K562 (cell line): Measurements from ENCODE around the gene ODR4. TPM values are rescaled to one million over a fixed set of nuclear protein-coding genes. Genes with fewer than 3 reads are reported as not detected.

Source experiments
- ATAC-seq: fragments of 200-7000 bp; cut with Tn5 transposase; 3 replicates; pipeline ENCODE4 v1.9.1; 2020; ENCODE audit warnings: moderate library complexity
- BruUV-seq: library from RNA; stranded (reverse); fragments of 400-500 nt; replicated peaks from 2 replicates; lab custom pipeline; 2021; lab: Mats Ljungman, UMichigan
- CTCF ChIA-PET: fragments of 300-600 bp; formaldehyde crosslinking; extraction: SDS; loops from one replicate; lab custom pipeline; 2021; ENCODE audit warnings: low intra/inter-chr PET ratio; lab: Yijun Ruan, JAX
- POLR2A ChIA-PET: fragments of 300-600, 350-650 bp; sonication (Branson Sonifier 250); formaldehyde crosslinking; extraction: SDS; loops from one replicate; lab custom pipeline; 2021; ENCODE audit warnings: antibody characterized with exemption, inconsistent platforms; lab: Yijun Ruan, JAX
- DNase-seq, 4 experiments: peaks; one replicate each; pipeline versions ENCODE4 v3.0.0 to v3.0.0-alpha.2; 2011 to 2018; ENCODE audit warnings: low spot score in 3 of 4, mixed read lengths in 3 of 4; ENCODE audit errors: extremely low read depth in 1 of 4
- FAIRE-seq: peaks from 2 replicates; lab custom pipeline; 2011; peaks lifted over from hg19 to GRCh38; lab: Jason Lieb, UNC
- H2AFZ ChIP-seq: 2 replicates; pipeline ENCODE4 v1.6.0; 2011; ENCODE audit warnings: low read depth, low read length, control low read depth, inconsistent platforms
- H3K27ac ChIP-seq: fragments of 200-600 bp; 3 replicates; pipeline ENCODE4 v1.8.0; 2011; ENCODE audit warnings: low read depth, mild to moderate bottlenecking, control low read depth, inconsistent platforms, low read length, moderate library complexity, mixed read lengths; ENCODE audit errors: extremely low read depth
- H3K27me3 ChIP-seq, 2 experiments: fragments of 300-600 bp in 1 of 2; 2 replicates in 1 of 2; 3 replicates in 1 of 2; pipeline versions ENCODE4 v1.6.0 to v1.8.0; 2011; ENCODE audit warnings: inconsistent platforms in 2 of 2, low read length in 2 of 2, mild to moderate bottlenecking in 1 of 2, mixed read lengths in 1 of 2, moderate library complexity in 1 of 2; ENCODE audit not compliant: control insufficient read depth in 2 of 2, insufficient read depth in 2 of 2
- H3K36me3 ChIP-seq: fragments of 300-600 bp; 3 replicates; pipeline ENCODE4 v1.8.0; 2011; ENCODE audit warnings: mild to moderate bottlenecking, low read length, inconsistent platforms; ENCODE audit not compliant: control insufficient read depth, insufficient read depth
- H3K4me1 ChIP-seq, 2 experiments: fragments of 200-600 bp in 1 of 2; replicated peaks in 1 of 2; 2 replicates in 1 of 2; 3 replicates in 1 of 2; pipeline versions ENCODE4 v1.5.1 to v1.8.0; 2011; ENCODE audit warnings: inconsistent platforms in 2 of 2, low read length in 2 of 2, mild to moderate bottlenecking in 1 of 2, mixed read lengths in 1 of 2, moderate library complexity in 1 of 2; ENCODE audit not compliant: control insufficient read depth in 2 of 2, insufficient read depth in 2 of 2
- H3K4me2 ChIP-seq: 2 replicates; pipeline ENCODE4 v1.6.1; 2011; ENCODE audit warnings: low read length, control low read depth, inconsistent platforms, mixed read lengths; ENCODE audit not compliant: insufficient read depth
- H3K4me3 ChIP-seq: fragments of 200-600 bp; sonication (generic), shearing (Covaris generic); 2 replicates; pipeline ENCODE4 v1.5.1; 2016; ENCODE audit warnings: control low read depth, inconsistent platforms
- H3K79me2 ChIP-seq: fragments of 200-600 bp; 3 replicates; pipeline ENCODE4 v1.8.0; 2011; ENCODE audit warnings: low read length, inconsistent platforms; ENCODE audit not compliant: control insufficient read depth, insufficient read depth
- H3K9ac ChIP-seq, 2 experiments: 2 replicates each; pipeline versions ENCODE4 v1.6.0 to v1.6.1; 2011; ENCODE audit warnings: low read depth in 2 of 2, low read length in 2 of 2, control low read depth in 1 of 2, inconsistent platforms in 1 of 2, mild to moderate bottlenecking in 1 of 2, mixed read lengths in 1 of 2; ENCODE audit not compliant: insufficient read depth in 1 of 2
- H3K9me1 ChIP-seq: one replicate; pipeline ENCODE4 v1.6.0; 2011; ENCODE audit warnings: inconsistent platforms, mild to moderate bottlenecking, low read length, moderate library complexity; ENCODE audit not compliant: control insufficient read depth, insufficient read depth
- H3K9me3 ChIP-seq: replicated peaks from 2 replicates; pipeline ENCODE4 v1.5.1; 2011; ENCODE audit warnings: low read depth, low read length, inconsistent platforms; ENCODE audit not compliant: control insufficient read depth, insufficient read depth
- H4K20me1 ChIP-seq: replicated peaks from 2 replicates; pipeline ENCODE4 v1.6.1; 2011; ENCODE audit warnings: low read length, inconsistent platforms, mixed read lengths; ENCODE audit not compliant: control insufficient read depth, insufficient read depth
- BCLAF1 ChIP-seq, 2 experiments: fragments of 450-650 bp in 1 of 2; IDR thresholded peaks; 2 replicates each; pipeline ENCODE4 v1.6.1; 2011 to 2017; ENCODE audit warnings: low read depth in 2 of 2, antibody characterized with exemption in 1 of 2, borderline replicate concordance in 1 of 2, low read length in 1 of 2, mild to moderate bottlenecking in 1 of 2, mixed read lengths in 1 of 2; ENCODE audit not compliant: control insufficient read depth in 1 of 2
- CEBPG ChIP-seq, 3 experiments: fragments of 200-800 bp in 1 of 3; sonication (Bioruptor generic) in 1 of 3; sonication (generic) in 1 of 3; formaldehyde crosslinking in 1 of 3; IDR thresholded peaks in 2 of 3; conservative IDR thresholded peaks in 1 of 3; 2 replicates each; pipeline versions ENCODE4 v1.6.1 to v1.8.0; 2016 to 2022; ENCODE audit warnings: missing compliant biosample characterization in 2 of 3, missing genetic modification characterization in 2 of 3, mild to moderate bottlenecking in 1 of 3, missing genetic modification reagents in 1 of 3
- HMGXB4 ChIP-seq: sonication (generic); formaldehyde crosslinking; IDR thresholded peaks from 2 replicates; pipeline ENCODE4 v1.8.1; 2023; ENCODE audit warnings: mild to moderate bottlenecking, missing genetic modification reagents
- MTA1 ChIP-seq: fragments of 450-650 bp; IDR thresholded peaks from 2 replicates; pipeline ENCODE4 v1.6.1; 2017; ENCODE audit warnings: borderline replicate concordance
- RAD21 ChIP-seq, 2 experiments: fragments of 250-450 bp in 1 of 2; fragments of 450-650 bp in 1 of 2; sonication (Bioruptor Pico) in 1 of 2; formaldehyde crosslinking in 1 of 2; IDR thresholded peaks in 1 of 2; conservative IDR thresholded peaks in 1 of 2; 2 replicates each; pipeline versions ENCODE4 v1.4.0 to v1.8.0; 2020 to 2022; ENCODE audit warnings: mild to moderate bottlenecking in 2 of 2, moderate library complexity in 1 of 2
- SRSF7 ChIP-seq: fragments of 200-400 bp; formaldehyde crosslinking; optimal IDR thresholded peaks from 2 replicates; pipeline ENCODE3; 2017; ENCODE audit warnings: mild to moderate bottlenecking, low read depth, low read length
- TRIM24 ChIP-seq, 2 experiments: fragments of 450-650 bp; IDR thresholded peaks; 2 replicates each; pipeline ENCODE4 v1.6.1; 2016
- XRCC4 ChIP-seq: IDR thresholded peaks from one replicate; pipeline ENCODE4 v1.6.1; 2011; ENCODE audit not compliant: insufficient read depth, insufficient read length; ENCODE audit errors: extremely low read depth
- ZBTB2 ChIP-seq: fragments of 450-650 bp; IDR thresholded peaks from 2 replicates; pipeline ENCODE4 v1.6.1; 2016; ENCODE audit warnings: antibody characterized with exemption
- ZNF347 ChIP-seq: fragments of 450-650 bp; formaldehyde crosslinking; IDR thresholded peaks from 2 replicates; pipeline ENCODE4 v1.4.0; 2020; ENCODE audit warnings: low read depth, mild to moderate bottlenecking, moderate library complexity
- whole genome bisulfite sequencing: fragments of 100-300 bp; shearing (Covaris generic); methylation state at CpG from one replicate; pipeline ENCODE4 v1.1.6; 2016; ENCODE audit warnings: low coverage, mixed read lengths; ENCODE audit not compliant: insufficient coverage; ENCODE audit errors: missing lambda C conversion rate; 5-methylcytosine and 5-hydroxymethylcytosine counted together
- in situ Hi-C: fragments of 300-500 bp; cut with MboI; formaldehyde crosslinking; loops from 4 replicates; pipeline ENCODE4 v1.15.0; 2018; ENCODE audit warnings: inconsistent platforms, mixed read lengths
- intact Hi-C: fragments of 100-400 bp; cut with micrococcal nuclease; formaldehyde crosslinking; loops from 2 replicates; pipeline ENCODE4 v1.14.2; 2022
- polyA plus RNA-seq, 8 experiments: library from polyadenylated mRNA; depleted of rRNA in 4 of 8; stranded (reverse) in 5 of 8; unstranded in 3 of 8; fragments of >200 nt; fragmentation: Nextera tagmentation in 2 of 8; fragmentation: Illumina TruSeq in 1 of 8; extraction: Ambion mirVana in 2 of 8; extraction: Trizol in 1 of 8; gene quantifications; 2 replicates each; pipeline versions ENCODE4 v1.2.1 to v1.2.3, GENCODE V29; 2011 to 2014; ENCODE audit warnings: inconsistent platforms in 1 of 8, missing spikeins in 1 of 8
- total RNA-seq, 7 experiments: library from RNA; depleted of rRNA in 6 of 7; stranded (reverse); fragments of >200 nt in 6 of 7; fragmentation: Illumina TruSeq in 2 of 7; extraction: Trizol in 2 of 7; gene quantifications; 2 replicates each; pipeline versions ENCODE4 v1.2.1 to v1.2.3, GENCODE V29; 2011 to 2021; ENCODE audit warnings: low replicate concordance in 1 of 7

The ODR4 gene
- total and polyA plus RNA-seq, 9 of the 15 experiments (the other 6 are each of a cell fraction or from before 2014, with no cell fraction given), result 23.1 to 63.9 (median 44.1) TPM

GRCh38 chr1:186375929-186376319, 286 bp downstream of the ODR4 start (continued):
- TF ChIP-seq BCLAF1 (IDR thresholded peaks at IDR 0.05; ENCODE audit: borderline replicate concordance in 1 of 2, control insufficient read depth in 1 of 2, low read depth in 2 of 2, low read length in 1 of 2), result no peak

- DNase-seq (no peak), FAIRE-seq (no peak), ATAC-seq (no peak; the same call in 2 of the 3 replicates)
- Histone ChIP-seq H3K27ac (no peak overlapping the region), H3K4me1 (no peaks in the 10 kb centered on the region), H3K27me3 (no peaks in the 10 kb centered on the region), H3K9me1 (no peaks in the 10 kb centered on the region), H3K4me3 (no peak overlapping the region), H3K9me3 (no peaks in the 10 kb centered on the region), H3K4me2 (no peak overlapping the region), H4K20me1 (no peaks in the 10 kb centered on the region), H3K36me3 (peaks cover 88% of the 10 kb centered on the region), H2AFZ (no peak overlapping the region), H3K9ac (no peak overlapping the region), H3K79me2 (no peaks in the 10 kb centered on the region)
- intact Hi-C loops, result no loop called here
- in situ Hi-C loops, result no loop called here
- 95% methylated on average over 3 of the region's 3 CpGs for WGBS
- ChIA-PET POLR2A (interaction anchor here (1.3 to 3.0 kb wide), 2 partner anchors 12 kb away, joined by 4 to 19 read pairs; partner anchors contain the start of genes ODR4 and TPR), CTCF (no interaction called here)
- BruUV-seq, result no TSS peak
- no peak for TF ChIP-seq HMGXB4 (CRISPR knock-in tag)
- no peak for TF ChIP-seq ZNF347 (CRISPR knock-in tag)
- no peak for TF ChIP-seq MTA1
- TF ChIP-seq TRIM24 (IDR thresholded peaks at IDR 0.05), result no peak
- TF ChIP-seq XRCC4, result no peak
- no peak for TF ChIP-seq RAD21 (CRISPR knock-in tag; conservative IDR thresholded peaks at IDR 0.05 in 1 of 2, IDR thresholded peaks at IDR 0.05 in 1 of 2)
- TF ChIP-seq CEBPG (CRISPR knock-in tag; IDR thresholded peaks at IDR 0.05), result no peak
- no peak for TF ChIP-seq CEBPG (tag; conservative IDR thresholded peaks at IDR 0.05 in 1 of 2, IDR thresholded peaks at IDR 0.05 in 1 of 2)
- TF ChIP-seq ZBTB2, result no peak
- TF ChIP-seq SRSF7, result no peak
Measured at GRCh38 chr1:186386725-186387383, 11.2 kb downstream of the ODR4 start.
